Measurements from ENCODE around the gene TKFC. TPM values are rescaled to one million over a fixed set of nuclear protein-coding genes. Genes with fewer than 3 reads are reported as not detected.
A peak's percentile ranks its signal among the peaks of the same experiment; 100 is the strongest.

The TKFC gene
- total and polyA plus RNA-seq, 9 of the 15 experiments (the other 6 are each of a cell fraction or from before 2014, with no cell fraction given), result 2.0 to 61.7 (median 28.5) TPM

GRCh38 chr11:61287338-61287977 is 45.6 kb upstream of the TKFC start (continued):
- TF ChIP-seq THRA (IDR thresholded peaks at IDR 0.05) (peak; percentile 48; the same call in 1 of the 2 replicates), THRB (CRISPR knock-in tag; conservative IDR thresholded peaks at IDR 0.05) (0 out of 2 replicates have a peak, but pooled peaks have one; percentile 19), IRF1 (CRISPR knock-in tag; IDR thresholded peaks at IDR 0.05; ENCODE audit: borderline replicate concordance) (no peak), FOXJ3 (CRISPR knock-in tag; IDR thresholded peaks at IDR 0.05) (no peak), LCOR (CRISPR knock-in tag; IDR thresholded peaks at IDR 0.05) (peak; percentile 83), NFIC (IDR thresholded peaks at IDR 0.05) (peak; percentile 86), POLR2B (IDR thresholded peaks at IDR 0.05; ENCODE audit: low read depth, partially characterized antibody) (no peak), XRCC3 (IDR thresholded peaks at IDR 0.05) (no peak), BRD4 (IDR thresholded peaks at IDR 0.05) (no peak), MTF1 (CRISPR knock-in tag; IDR thresholded peaks at IDR 0.05; ENCODE audit: borderline replicate concordance) (no peak), TAL1 (IDR thresholded peaks at IDR 0.05) (peak; percentile 96), JUN (IDR thresholded peaks at IDR 0.05; ENCODE audit: borderline replicate concordance, low read depth, low read length) (peak; percentile 78), JUN (CRISPR knock-in tag; IDR thresholded peaks at IDR 0.05; ENCODE audit: borderline replicate concordance) (no peak), CTBP1 (IDR thresholded peaks at IDR 0.05; ENCODE audit: borderline replicate concordance) (peak; percentile 92)

All from K562 (cell line).